ENCODE results near the gene SLC30A4. TPM values are rescaled to one million over a fixed set of nuclear protein-coding genes. Genes with fewer than 3 reads are reported as not detected.

SLC30A4 gene
- total RNA-seq, 2 experiments from 2014 or later = 1.5 to 2.0 TPM

DNA sequence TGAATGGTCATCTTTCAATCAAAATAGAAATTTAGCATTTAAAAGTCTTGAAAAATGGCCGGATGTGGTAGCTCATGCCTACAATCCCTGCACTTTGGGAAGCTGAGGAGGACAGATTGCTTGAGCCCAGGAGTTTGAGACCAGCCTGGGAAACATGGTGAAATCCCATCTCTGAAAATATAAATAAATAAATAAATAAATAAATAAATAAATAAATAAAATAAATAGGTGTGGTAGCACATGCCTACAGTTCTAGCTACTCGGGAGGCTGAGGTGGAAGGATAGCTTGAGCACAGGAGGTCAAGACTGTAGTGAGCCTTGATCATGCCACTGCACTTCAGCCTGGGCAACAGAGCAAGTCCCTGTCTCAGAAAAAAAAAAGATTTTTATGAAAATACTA lies 25.9 kb downstream of the SLC30A4 start:
- Mint-ChIP-seq H3K27me3 (no peaks in the 10 kb centered on the region), H3K9me3 (no peaks in the 10 kb centered on the region), H3K36me3 (no peaks in the 10 kb centered on the region), H3K4me3 (no peak overlapping the region), H3K27ac (no peak overlapping the region), H3K4me1 (ENCODE audit: low read depth) (no peaks in the 10 kb centered on the region)
- no peak for DNase-seq
- CTCF ChIA-PET = interaction anchor here (0.7 to 0.9 kb wide), 2 partner anchors 22 to 115 kb away, joined by 3 to 5 read pairs; no protein-coding TSS in a partner anchor
- POLR2A ChIA-PET = no interaction called here
- intact Hi-C loops (cut with micrococcal nuclease) = no loop called here

DNA sequence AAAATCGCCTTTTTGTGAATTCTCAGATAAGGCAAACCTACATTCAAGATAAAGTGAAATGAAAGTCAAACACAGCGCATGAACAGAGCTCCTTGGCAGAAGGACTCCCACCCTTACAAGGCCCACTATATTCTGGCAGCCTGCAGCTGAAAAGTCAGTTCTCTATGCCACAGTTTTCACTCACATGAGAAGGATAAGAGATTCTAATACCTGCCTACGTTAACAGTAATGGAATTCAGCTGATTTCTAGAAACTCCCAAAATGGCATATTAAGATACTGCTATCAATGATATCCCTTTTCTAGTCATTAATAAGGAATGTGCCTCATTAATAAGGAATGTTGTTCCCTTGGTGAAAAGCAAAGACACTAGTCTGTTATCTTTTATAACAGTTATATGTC lies 27.0 kb downstream of the SLC30A4 start:
- ChIA-PET POLR2A (no interaction called here), CTCF (no interaction called here)
- Mint-ChIP-seq H3K36me3 (no peaks in the 10 kb centered on the region), H3K9me3 (no peaks in the 10 kb centered on the region), H3K27ac (no peak overlapping the region), H3K4me1 (ENCODE audit: low read depth) (no peaks in the 10 kb centered on the region), H3K27me3 (no peaks in the 10 kb centered on the region), H3K4me3 (no peak overlapping the region)
- intact Hi-C loops (cut with micrococcal nuclease) = no loop called here
- DNase-seq = no peak

DNA sequence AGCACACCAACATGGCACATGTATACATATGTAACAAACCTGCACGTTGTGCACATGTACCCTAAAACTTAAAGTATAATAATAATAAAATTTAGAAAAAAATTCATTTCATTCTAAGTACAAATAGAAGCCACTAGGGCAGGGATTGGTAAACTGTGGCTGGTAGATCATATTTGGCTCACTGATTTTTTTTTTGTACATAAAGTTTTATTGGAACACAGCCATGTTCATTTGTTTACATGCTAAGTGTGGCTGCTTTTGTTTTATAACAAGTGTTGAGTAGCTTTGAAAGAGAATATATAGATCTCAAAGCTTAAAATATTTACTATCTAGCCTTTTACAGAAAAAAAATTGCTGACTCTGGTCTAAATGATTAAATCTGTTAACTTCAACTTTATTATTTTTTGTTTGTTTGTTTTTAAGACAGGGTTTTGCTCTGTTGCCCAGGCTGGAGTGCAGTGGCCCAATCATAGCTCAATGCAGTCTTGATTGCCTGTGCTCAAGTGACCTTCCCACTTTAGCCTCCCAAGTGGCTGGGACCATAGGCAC lies 32.8 kb downstream of the SLC30A4 start:
- H3K27ac Mint-ChIP-seq = no peak overlapping the region
- H3K9me3 Mint-ChIP-seq = no peaks in the 10 kb centered on the region
- no peak for DNase-seq
- ChIA-PET CTCF (interaction anchor here (0.9 to 1.2 kb wide), 3 partner anchors 47 to 124 kb away, joined by 3 to 4 read pairs (median 3); no protein-coding TSS in a partner anchor), POLR2A (no interaction called here)
- H3K4me3 Mint-ChIP-seq = no peak overlapping the region
- intact Hi-C loops (cut with micrococcal nuclease) = no loop called here
- H3K27me3 Mint-ChIP-seq = no peaks in the 10 kb centered on the region
- no peaks in the 10 kb centered on the region for H3K36me3 Mint-ChIP-seq
- H3K4me1 Mint-ChIP-seq (ENCODE audit: low read depth) = no peaks in the 10 kb centered on the region

DNA sequence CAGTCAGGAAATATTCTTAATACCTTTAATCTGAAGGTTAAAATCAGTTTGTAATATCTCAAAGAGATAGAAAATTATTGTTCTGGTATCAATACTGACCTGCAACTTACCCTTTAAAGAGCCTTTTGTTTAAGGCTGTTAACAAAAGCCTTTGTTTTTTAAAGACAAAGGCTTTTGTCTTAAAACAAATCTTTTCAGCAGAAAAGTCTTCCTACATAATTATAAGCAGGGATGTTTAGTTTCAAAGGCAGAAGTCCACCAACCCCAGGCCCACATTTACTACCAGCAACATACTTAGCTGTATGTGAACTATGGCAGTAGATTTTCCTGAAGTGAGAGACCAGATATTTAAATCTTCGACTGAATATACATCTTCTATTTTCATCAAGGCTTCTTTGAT lies 36.2 kb downstream of the SLC30A4 start:
- no peaks in the 10 kb centered on the region for H3K36me3 Mint-ChIP-seq
- intact Hi-C loops (cut with micrococcal nuclease) = no loop called here

DNA sequence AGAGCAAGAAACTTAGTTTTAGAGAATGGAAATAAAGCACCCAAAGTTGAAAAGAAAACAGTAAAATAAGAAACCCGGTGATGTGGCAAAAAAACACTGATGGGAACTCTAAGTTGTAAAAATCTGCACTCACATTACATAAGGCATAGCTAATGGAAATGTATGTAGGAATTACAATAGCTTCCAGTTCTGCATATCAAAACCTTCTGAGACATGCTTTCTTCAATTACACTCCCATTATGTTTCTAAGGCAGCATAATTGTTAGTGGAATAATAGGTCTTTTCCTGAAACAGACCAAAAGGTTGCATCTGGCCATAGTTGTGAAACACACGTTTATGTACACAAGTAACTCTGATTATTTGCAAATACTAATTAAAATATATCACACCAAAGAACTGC lies 41.4 kb downstream of the SLC30A4 start:
- H3K36me3 Mint-ChIP-seq = no peaks in the 10 kb centered on the region
- DNase-seq = no peak
- H3K9me3 Mint-ChIP-seq = no peaks in the 10 kb centered on the region
- intact Hi-C loops (cut with micrococcal nuclease) = no loop called here
- ChIA-PET POLR2A (no interaction called here), CTCF (no interaction called here)
- H3K4me1 Mint-ChIP-seq (ENCODE audit: low read depth) = no peaks in the 10 kb centered on the region
- no peak overlapping the region for H3K27ac Mint-ChIP-seq
- H3K27me3 Mint-ChIP-seq = no peaks in the 10 kb centered on the region
- no peak overlapping the region for H3K4me3 Mint-ChIP-seq

More for the DNA sequence above, 36.2 kb downstream of the SLC30A4 start:
- Mint-ChIP-seq H3K4me3 (no peak overlapping the region), H3K27ac (no peak overlapping the region), H3K27me3 (no peaks in the 10 kb centered on the region), H3K4me1 (ENCODE audit: low read depth) (no peaks in the 10 kb centered on the region), H3K9me3 (no peaks in the 10 kb centered on the region)
- POLR2A ChIA-PET = no interaction called here
- no peak for DNase-seq
- CTCF ChIA-PET = no interaction called here

DNA sequence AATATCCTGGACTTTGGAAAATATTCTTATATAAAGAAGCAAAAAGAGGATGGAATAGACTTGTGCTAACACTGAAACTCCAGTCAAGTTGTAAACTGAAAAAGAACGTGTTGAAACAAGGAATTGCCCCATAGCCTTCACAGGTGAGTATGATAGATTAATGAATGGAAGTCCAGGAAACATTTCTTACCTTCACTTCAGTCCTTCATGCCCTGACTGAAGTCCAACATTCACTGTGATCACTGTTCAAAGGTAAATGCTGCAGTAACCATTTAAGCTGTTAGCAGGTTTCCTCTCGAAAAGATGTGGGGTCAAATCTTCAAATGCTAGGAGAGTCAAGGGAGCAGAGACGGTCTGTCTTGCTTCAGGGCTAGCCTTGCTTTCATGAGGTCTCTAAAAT lies 46.1 kb downstream of the SLC30A4 start:
- Mint-ChIP-seq H3K36me3 (no peaks in the 10 kb centered on the region), H3K4me1 (ENCODE audit: low read depth) (no peaks in the 10 kb centered on the region), H3K27me3 (no peaks in the 10 kb centered on the region), H3K9me3 (no peaks in the 10 kb centered on the region), H3K4me3 (no peak overlapping the region), H3K27ac (no peak overlapping the region)
- POLR2A ChIA-PET = no interaction called here
- DNase-seq = no peak
- CTCF ChIA-PET = no interaction called here
- intact Hi-C loops (cut with micrococcal nuclease) = no loop called here

DNA sequence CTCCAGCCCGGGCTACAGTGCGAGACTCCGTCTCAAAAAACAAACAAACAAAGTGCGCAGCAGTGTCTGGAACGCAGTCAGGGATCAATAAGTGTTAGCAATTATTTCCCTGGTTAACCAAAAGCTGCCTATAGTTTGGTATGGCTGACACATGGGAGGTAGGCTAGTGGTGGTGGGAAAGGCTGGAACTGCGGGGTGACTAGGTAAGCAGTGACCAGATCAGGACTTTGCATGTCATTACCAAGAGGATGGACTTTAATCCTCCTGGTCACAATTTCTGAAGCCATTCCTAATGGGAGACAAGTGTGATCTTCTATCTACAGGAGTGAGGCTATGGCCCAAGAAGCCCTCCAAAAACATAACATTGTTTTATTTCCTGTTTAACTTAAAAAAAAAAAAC lies 47.8 kb downstream of the SLC30A4 start:
- CTCF ChIA-PET = interaction anchor here (1.7 kb wide), 1 partner anchor 17 kb away, joined by 5 read pairs; no protein-coding TSS in a partner anchor
- Mint-ChIP-seq H3K9me3 (no peaks in the 10 kb centered on the region), H3K36me3 (no peaks in the 10 kb centered on the region), H3K27me3 (peaks cover 2% of the 10 kb centered on the region), H3K4me1 (ENCODE audit: low read depth) (no peaks in the 10 kb centered on the region), H3K27ac (no peak overlapping the region), H3K4me3 (no peak overlapping the region)
- POLR2A ChIA-PET = interaction anchor here (0.7 kb wide), 1 partner anchor 290 kb away, joined by 3 read pairs; no protein-coding TSS in a partner anchor
- intact Hi-C loops (cut with micrococcal nuclease) = no loop called here
- no peak for DNase-seq

DNA sequence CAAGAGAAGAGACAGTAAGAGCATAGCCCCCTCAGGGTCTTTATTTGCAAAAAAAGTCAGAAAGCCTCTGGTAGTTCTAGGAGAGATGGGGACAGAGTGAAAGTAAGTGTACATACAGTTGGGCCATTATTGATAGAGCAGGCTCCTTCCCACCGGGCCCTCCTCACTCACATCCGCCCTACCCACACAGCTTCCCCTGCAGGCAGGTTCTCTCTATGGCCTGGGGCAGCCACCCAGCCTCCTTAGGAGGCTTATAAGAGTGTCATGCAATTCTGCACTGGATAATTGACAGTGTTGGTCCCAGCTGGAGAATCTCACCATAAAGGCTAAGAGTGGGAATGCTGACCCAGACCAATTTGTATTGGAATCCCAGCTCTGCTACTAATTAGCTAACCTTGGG lies 49.5 kb downstream of the SLC30A4 start:
- ChIA-PET POLR2A (no interaction called here), CTCF (interaction anchor here (1.7 kb wide), 1 partner anchor 15 kb away, joined by 5 read pairs; no protein-coding TSS in a partner anchor)
- Mint-ChIP-seq H3K36me3 (no peaks in the 10 kb centered on the region), H3K4me3 (no peak overlapping the region), H3K27ac (no peak overlapping the region), H3K27me3 (peaks cover 2% of the 10 kb centered on the region), H3K4me1 (ENCODE audit: low read depth) (no peaks in the 10 kb centered on the region), H3K9me3 (no peaks in the 10 kb centered on the region)
- intact Hi-C loops (cut with micrococcal nuclease) = no loop called here
- DNase-seq = no peak

DNA sequence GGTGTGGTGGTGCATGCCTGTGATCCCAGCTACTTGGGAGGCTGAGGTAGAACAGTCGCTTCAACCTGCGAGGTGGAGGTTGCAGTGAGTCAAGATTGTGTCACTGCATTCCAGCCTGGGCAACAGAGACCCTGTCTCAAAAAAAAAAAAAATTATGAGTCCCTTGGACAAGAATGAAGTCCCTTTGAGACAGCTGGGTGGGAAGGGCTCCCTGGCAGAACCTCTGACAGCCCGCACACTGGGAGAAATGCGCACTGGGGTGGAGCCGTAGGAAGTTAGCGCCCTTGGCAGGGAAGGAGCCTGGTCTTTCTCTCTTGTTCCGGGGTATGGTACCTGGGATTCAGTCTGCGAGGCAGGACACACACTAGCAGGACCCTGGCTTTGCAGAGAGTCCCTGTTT lies 51.4 kb downstream of the SLC30A4 start:
- ChIA-PET CTCF (no interaction called here), POLR2A (no interaction called here)
- intact Hi-C loops (cut with micrococcal nuclease) = no loop called here
- Mint-ChIP-seq H3K27ac (no peak overlapping the region), H3K36me3 (no peaks in the 10 kb centered on the region), H3K4me1 (ENCODE audit: low read depth) (no peaks in the 10 kb centered on the region), H3K9me3 (no peaks in the 10 kb centered on the region), H3K27me3 (peaks cover 2% of the 10 kb centered on the region), H3K4me3 (no peak overlapping the region)
- no peak for DNase-seq

DNA sequence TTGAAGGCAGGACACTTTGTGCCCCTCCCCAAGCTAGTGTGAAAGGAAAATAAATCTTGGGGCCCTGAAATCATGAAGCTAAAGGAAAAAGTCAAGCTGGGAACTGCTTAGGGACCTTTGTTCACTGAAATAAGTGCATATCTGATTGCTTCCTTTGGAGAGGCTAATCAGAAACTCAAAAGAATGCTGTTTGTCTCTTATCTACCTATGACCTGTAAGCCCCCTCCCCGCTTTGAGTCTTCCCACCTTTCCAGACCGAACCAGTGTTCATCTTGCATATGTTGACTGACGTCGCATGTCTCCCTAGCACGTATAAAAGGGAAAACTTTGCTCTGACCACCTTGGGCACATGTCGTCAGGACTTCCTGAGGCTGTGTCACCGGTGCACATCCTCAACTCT lies 53.1 kb downstream of the SLC30A4 start:
- no peaks in the 10 kb centered on the region for H3K36me3 Mint-ChIP-seq
- POLR2A ChIA-PET = no interaction called here
- no peaks in the 10 kb centered on the region for H3K9me3 Mint-ChIP-seq
- DNase-seq = no peak
- H3K4me3 Mint-ChIP-seq = no peak overlapping the region
- H3K27ac Mint-ChIP-seq = no peak overlapping the region
- H3K4me1 Mint-ChIP-seq (ENCODE audit: low read depth) = no peaks in the 10 kb centered on the region
- CTCF ChIA-PET = interaction anchor here (1.2 kb wide), 1 partner anchor 12 kb away, joined by 7 read pairs; no protein-coding TSS in a partner anchor
- peaks cover 2% of the 10 kb centered on the region for H3K27me3 Mint-ChIP-seq
- intact Hi-C loops (cut with micrococcal nuclease) = no loop called here

DNA sequence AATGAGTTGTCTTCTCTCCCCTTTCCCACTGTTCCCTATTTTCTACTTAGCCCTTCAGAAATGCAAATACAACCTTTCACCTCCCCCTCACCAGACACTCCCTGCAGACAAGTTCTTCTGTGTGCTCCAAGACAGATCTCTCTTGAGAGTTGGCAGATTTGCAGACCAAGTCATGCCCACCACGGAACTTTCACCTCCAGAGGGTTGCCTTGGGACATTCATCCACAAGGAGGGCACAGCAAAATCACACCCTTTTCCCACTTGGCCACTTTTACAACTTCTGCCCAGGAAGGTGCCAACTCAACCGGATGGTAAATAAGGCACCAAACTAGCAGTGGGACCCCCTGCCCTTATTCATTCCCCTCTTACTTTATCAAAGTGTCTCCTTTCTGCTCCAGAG lies 53.5 kb downstream of the SLC30A4 start:
- Mint-ChIP-seq H3K4me1 (ENCODE audit: low read depth) (no peaks in the 10 kb centered on the region), H3K36me3 (no peaks in the 10 kb centered on the region), H3K4me3 (no peak overlapping the region), H3K27me3 (peaks cover 2% of the 10 kb centered on the region), H3K9me3 (no peaks in the 10 kb centered on the region), H3K27ac (no peak overlapping the region)
- POLR2A ChIA-PET = interaction anchor here (0.5 to 0.9 kb wide), 2 partner anchors 57 to 118 kb away, joined by 3 read pairs; partner anchors contain the start of gene BLOC1S6
- CTCF ChIA-PET = interaction anchor here (1.2 kb wide), 1 partner anchor 11 kb away, joined by 7 read pairs; no protein-coding TSS in a partner anchor
- DNase-seq = no peak
- intact Hi-C loops (cut with micrococcal nuclease) = no loop called here

DNA sequence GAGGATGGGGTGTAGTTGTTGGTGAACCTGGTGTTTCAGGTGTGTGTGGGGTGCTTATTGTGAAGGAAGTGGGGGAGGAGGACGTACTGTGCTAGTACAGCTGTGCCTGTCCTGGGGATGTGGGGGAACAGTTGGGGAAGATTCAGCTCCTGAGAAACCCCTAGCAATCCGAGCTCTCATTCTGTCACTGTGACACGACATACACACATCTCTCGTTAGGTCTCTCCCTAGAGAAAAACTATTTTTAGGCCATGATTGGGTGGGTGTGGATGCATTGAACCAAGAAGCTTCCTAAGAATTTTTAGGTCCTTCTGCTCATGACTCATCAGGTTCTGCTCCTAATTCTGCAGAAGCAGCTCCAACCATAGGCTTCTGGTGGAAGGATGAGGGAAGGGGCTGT lies 54.3 kb downstream of the SLC30A4 start:
- no peak for DNase-seq
- intact Hi-C loops (cut with micrococcal nuclease) = no loop called here
- Mint-ChIP-seq H3K36me3 (no peaks in the 10 kb centered on the region), H3K27me3 (peaks cover 2% of the 10 kb centered on the region), H3K4me3 (no peak overlapping the region), H3K27ac (no peak overlapping the region), H3K4me1 (ENCODE audit: low read depth) (no peaks in the 10 kb centered on the region), H3K9me3 (no peaks in the 10 kb centered on the region)
- ChIA-PET CTCF (interaction anchor here (1.2 kb wide), 1 partner anchor 11 kb away, joined by 7 read pairs; no protein-coding TSS in a partner anchor), POLR2A (interaction anchor here (0.5 to 0.9 kb wide), 2 partner anchors 57 to 118 kb away, joined by 3 read pairs; partner anchors contain the start of gene BLOC1S6)

All from activated CD4-positive, alpha-beta memory T cell treated with anti-CD3 and anti-CD28 coated beads for 36 hours (primary cell).